ENCODE results near the gene KCNS1.
"Not testable (repeated sequence)": the region's sequence is repeated elsewhere in the genome, so short reads cannot be mapped to it uniquely, and the experiment has no call there.

Gene KCNS1, protein sequence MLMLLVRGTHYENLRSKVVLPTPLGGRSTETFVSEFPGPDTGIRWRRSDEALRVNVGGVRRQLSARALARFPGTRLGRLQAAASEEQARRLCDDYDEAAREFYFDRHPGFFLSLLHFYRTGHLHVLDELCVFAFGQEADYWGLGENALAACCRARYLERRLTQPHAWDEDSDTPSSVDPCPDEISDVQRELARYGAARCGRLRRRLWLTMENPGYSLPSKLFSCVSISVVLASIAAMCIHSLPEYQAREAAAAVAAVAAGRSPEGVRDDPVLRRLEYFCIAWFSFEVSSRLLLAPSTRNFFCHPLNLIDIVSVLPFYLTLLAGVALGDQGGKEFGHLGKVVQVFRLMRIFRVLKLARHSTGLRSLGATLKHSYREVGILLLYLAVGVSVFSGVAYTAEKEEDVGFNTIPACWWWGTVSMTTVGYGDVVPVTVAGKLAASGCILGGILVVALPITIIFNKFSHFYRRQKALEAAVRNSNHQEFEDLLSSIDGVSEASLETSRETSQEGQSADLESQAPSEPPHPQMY

DNA sequence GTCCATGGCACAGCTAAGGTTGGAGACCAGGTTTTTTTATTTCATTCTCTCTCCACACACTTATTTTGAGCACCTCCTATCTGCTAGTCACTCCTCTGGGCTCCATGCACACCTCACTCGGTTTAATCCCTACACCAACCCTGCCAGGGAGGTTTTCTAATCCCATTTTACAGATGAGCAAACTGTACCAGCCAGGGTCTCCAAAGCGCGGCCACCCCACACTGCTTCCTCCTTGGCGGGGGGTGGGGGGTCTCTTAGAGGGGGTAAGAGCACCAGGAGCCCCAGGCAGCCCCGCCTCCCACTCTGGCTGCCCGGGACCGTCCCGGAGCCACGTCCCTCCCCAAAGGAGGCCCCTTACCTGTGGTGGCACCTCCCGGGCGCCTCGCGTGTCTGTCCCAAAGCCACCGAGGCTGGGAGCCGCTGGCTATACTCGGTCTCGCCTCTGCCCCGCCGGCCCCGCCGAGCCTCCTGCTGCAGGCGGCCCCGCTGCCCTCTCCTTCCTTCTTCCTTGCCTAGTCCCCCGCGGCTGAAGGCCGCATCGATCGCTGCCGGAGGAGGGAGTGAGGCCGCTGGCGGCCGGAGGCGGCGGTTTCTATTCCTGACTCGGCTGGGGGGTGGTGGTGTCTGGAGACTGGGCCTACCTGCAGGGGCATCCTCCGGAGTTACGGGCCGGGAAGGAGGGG, at the start of gene KCNS1:
TSS of gene KCNS1 (minus strand) at position 565 of the 683 bp plus-strand sequence. CDS start 1,891 bp downstream, outside the sequence.
- DNase-seq: no peak

DNA sequence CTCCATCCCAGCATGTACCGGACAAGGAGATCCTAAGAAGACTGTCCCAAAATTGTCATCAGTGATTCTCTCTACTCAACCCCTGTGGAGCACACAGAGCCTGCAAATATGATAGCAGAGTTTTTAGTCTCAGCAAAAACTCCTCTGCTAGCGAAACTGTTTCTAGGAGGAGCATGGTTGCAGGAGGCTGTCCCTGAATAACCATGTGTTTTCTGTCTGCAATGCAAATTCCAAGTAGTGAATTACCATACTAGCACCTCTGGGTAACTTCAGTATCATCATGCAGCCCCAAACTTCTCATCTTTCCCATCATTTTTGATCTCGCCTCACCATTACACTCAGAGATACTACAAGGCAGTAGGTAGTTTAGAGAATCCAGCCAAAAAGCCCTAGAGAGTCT, 48.1 kb upstream of the KCNS1 start:
- no peak for DNase-seq

DNA sequence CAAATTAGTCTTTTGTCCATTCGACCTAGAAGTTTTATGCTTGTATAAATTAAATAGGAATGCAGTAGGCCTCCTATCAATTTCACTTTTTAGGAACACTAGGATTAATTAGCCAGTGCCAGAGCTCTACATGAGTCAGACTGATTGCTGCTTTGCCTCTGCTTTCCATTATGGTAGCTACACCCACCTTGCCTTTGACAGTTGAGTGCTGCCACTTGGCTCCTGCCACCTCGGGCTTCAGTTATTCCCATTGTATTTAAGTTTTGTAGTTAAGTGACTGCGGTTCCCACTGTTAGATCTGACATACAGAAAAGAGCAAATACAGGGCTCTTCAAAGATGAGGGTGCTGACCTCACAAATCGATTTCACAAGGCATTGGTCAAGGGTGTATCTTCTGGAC, 39.9 kb upstream of the KCNS1 start:
- DNase-seq: no peak

DNA sequence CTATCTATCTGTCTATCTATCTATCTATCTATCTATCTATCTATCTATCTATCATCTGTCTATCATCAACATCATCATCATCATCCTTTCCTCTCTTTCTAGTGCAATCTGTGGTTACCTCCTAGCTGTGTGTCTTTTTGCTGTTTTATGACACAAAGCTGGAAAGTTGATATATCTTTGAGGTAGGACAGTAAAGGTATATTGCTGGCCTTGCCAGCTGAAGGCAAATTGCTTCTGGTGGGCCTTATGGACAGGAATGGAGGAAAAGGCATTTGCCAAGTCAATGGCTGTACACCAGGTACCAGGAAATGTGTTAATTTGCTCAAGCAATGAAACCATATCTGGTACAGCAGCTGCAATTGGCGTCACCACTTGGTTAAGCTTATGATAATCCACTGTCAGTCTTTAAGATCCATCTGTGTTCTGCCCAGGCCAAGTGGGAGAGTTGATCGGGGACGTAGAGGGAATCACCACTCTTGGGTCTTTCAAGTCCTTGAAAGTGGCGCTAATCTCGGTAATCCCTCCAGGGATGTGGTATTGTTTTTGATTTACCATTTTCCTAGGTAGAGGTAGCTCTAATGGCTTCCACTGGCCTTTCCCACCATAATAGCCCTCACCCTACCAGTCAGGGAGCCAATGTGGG, 38.9 kb upstream of the KCNS1 start:
- DNase-seq: not testable (repeated sequence)

DNA sequence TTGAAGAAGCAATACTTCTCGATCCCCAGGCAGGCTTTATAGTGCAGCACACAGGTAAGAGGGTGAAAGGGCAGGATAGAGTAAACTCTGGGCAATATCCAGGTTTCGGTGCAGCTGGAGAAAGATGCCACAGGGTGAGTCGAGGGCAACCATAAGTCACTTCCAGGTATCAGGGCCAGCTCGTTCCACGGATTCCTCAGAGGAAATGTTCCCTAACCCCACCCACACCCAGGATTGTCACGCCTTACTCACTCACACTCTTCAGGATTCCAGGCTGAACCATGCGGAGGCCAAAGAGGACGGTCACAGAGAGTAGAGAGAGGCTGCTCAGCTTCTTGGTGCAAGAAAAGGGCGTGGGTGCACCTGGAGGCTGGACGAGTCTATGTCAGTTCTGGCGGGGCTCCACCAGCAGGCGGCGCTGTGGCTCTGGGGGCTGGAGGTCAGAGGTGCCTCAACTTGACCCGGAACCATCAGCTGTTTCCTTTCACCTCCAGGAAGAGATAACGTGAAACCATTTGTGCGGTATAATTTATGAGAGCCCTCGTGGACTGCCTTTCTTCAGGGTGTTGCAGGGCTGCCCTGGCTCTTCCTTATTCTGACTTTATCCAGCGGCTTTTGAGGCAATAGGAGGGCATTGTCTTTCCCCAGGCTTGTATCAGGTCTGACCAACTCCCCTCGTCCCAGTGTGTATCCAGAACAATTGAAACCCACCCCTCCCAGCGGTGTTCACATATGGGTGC, 37.8 kb upstream of the KCNS1 start:
- DNase-seq: peak; percentile 11

DNA sequence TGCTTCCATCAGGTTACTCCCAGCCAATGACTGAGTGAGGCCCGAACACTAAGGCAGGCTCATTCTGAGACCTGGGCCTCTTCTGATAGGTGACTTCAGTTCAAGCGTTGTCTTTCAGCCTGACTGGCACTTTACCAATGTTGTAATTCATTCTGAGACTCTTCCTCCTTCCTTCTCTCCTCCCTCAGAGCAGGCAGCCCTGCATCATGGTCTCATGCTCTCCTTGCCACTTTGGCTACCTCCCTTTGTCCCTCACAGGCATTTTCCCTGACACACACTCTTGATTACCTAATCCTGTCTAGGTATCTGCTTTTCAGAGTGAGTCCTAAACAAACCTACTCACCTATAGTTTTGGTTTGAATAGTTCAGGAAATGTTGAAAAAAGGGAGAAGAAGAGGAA, 36.0 kb upstream of the KCNS1 start:
- no peak for DNase-seq

DNA sequence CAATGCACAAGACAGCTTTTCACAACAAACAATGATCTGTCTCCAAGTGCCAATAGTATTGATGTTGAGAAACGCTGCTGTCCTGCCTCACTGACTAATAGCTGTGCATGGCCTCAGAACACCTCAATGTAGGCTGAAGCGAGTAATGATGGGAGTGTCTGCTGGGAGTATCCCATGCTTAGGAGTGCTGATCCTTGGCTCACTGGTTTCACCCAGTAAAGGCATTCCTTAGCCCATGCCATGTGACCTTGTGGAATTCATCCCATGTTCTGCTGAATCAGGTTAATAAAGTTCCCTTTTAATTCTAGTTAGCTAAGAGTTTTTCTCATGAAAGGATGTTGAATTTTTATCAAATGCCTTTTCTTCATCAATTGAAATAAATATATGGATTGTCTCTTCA, 27.2 kb upstream of the KCNS1 start:
- no peak for DNase-seq

DNA sequence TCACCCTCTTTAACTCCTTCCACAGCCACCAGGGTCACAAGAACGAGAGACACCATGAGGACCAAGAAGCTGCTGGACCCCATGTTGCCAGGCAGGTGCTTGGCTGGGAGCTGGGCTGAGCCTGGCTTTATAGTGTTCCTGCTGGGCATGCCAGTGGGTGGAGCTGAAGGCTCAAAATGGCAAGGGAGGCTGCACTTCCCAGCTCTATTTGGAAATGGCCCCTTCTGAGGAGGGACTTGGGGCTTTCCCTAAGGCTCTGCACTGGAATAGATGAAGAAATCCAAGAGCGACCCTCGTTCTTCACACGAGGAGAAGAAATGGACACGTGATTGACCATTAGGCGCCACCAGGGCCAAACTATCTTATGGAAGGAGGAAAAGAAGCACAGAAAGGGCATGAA, 23.4 kb upstream of the KCNS1 start, which contains the start of gene WFDC12:
TSS of gene WFDC12 (minus strand) at position 101 of the 400 bp plus-strand sequence. CDS start at position 83, 18 bp downstream.
- no peak for DNase-seq

DNA sequence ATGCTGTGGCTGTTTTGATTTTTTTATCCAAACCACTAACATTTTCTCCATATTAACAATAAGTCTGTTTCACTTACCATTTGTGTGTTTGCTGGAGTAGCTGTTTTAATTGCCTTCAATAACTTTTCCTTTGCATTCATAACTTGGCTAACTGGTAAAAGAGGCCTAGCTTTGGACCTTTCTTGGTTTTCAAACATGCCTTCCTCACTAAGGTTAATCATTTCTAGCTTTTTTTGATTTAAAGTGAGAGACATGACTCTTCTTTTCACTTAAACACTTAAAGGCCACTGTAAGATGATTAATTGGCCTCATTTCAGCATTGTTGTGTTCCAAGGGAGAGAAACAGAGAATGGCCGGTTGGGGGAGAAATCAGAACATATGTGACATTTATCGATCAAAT, 20.5 kb upstream of the KCNS1 start:
- no peak for DNase-seq

DNA sequence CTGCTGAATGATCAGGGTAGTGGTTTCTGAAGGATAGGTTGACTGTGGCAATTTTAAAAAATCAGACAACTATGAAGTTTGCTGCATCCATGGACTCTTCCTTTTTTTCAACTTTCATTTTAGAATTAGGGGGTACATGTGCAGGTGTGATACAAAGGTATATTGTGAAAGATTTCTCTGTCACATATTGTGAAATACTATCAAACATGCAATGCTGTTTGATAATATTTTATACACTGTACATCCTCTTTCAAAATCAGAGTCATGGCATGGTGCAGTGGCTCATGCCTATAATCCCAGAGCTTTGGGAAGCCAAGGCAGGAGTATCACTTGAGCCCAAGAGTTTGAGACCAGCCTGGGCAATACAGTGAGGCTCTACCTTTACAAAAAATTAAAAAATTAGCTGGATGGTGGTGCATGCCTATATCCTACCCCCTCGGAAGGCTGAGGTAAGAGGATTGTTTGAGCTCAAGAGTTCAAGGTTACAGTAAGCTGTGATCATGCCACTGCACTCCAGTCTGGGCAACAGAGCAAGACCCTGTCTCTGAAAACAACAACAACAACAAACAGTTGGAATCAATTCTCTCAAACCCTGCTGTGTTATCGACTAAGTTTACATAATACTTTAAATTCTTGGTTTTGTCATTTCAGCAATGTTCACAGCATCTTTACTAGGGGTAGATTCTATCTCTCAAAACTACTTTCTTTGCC, 18.8 kb upstream of the KCNS1 start:
- no peak for DNase-seq

DNA sequence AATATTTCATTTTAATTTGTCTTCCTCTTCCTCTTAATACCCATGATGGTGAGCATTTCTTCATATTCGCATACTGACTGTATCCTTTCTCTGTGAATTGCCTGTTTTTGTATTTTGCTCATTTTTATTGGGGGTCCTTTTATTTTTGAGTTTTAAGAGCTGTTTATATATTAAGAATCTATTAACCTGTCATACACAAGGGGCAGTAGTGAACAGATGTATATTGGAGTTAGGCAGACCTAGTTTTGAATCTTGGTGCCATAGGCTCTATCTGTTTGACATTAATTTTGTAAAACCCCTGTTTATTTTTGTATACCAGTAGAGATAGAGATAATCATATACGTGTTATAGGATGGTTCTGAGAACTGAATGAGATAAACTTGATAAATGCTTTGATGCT, 17.1 kb upstream of the KCNS1 start:
- no peak for DNase-seq

DNA sequence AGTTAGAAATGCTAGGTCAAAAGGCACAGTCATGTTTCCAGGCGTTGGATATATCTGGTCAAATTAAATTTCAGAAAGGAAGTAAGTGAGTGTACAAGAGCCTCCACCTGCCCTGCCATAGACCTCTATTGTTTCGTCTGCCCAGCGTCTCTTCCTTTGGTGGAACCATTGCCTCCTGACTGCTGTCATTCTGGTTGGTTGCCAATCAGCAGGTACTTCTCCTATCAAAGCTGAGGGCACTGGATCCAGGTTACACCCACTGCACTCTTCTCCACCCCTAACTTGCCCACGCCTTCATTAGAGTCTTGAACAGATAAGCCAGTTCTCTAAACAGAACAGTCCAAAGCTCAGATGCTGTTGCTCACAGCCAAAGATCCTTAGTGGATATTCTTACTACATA, 16.7 kb upstream of the KCNS1 start:
- DNase-seq: no peak

DNA sequence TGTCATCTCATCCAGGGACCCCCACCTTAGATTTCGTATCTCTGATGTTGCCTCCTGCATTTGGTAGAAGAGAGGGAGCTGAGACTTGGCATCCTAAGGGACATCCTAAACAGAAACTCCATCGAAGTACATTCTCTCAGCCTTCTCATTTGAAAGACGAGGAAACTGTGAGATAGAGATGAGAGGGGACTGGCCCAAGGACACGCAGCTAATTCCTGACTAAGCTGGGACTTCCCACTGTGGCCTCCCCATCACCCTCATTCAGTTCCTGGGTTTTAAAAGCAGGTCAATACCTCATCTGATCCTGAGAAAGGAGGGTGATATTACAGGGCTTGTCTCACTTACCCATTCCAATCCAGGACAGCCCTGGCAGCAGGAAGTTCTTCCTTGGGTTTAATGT, 14.9 kb upstream of the KCNS1 start:
- no peak for DNase-seq

DNA sequence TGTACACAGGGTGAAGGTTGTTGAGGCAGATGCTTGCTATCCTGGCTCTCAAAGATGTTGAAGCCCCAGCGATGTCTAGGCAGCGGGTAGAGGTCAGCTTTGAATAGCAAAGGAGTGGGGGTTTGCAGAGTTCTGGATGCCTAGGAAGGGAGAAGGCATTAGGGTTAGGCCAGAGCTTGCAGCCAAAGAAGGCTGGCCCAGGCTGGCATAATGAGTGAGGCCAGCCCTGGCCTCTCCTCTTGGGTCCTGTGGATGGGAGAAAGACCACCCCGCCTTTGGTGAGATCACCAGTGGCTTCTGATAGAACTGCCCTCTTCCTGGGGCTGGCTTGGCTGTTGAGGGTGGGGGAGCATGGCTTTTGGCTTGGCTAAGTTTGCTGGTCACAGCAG, 14.5 kb upstream of the KCNS1 start:
- DNase-seq: no peak

DNA sequence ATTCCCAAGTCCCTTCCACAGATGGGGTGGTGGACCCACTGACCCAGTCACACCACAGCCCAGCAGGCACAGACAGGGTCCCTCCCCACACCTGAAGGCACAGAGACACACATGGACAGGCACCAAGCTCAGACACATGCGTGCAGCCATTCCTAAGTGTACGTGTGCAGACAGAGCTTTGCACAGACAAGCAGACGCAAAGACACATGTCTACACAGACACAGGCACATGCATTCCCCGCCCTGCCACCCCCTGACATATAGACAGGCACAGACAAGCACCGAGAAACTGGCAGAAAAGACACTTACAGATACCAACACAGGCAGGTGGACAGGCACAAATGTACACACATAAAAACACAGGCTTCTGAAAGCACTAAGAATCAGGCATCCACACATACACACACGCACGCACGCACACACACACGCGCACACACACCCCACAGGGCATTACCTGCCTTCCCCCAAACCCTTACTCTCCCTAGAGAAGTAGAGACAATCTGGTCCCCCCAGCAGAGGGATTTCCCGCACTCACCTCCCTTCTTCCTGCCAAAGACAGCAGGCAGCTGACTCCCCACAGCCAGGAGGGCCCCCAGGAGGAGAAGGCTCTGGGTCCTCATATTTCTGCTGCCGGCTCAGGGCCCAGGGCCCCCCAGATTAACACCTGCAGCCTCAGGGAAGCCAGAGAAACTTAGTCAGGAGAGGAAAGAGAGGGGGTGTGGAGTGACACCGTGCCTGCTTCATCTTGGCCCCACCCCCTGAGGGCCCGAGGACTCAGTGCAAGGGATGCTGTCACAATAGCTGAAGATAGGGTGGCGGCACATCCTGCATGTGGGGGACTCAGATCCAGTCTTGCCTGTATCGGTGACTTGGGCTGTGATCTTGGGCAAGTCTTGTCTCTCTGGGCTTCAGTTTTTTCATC, 13.8 kb upstream of the KCNS1 start, which contains the start of gene WFDC5:
TSS of gene WFDC5 (minus strand) at position 710 of the 921 bp plus-strand sequence. CDS start at position 619, 91 bp downstream.
- DNase-seq: no peak

DNA sequence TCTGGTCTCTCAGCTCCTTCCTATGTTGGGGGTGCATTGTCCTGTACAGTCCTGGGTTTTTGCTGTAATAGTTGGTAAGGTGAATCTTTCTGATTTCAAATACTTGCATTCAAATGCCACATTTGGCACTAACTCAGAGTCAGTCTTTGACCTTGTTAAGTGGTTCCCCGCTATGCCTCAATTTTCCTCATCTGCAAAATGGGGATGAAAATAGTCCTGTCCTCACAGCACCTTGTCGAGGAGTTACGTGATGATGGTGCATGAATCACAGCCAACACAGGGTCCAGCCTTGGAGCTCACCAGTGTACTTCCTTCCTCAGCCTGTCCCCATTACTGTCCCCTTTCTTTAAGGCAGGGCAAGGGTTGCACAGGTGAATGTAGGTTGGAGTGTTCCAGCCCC, 12.9 kb upstream of the KCNS1 start:
- DNase-seq: no peak

DNA sequence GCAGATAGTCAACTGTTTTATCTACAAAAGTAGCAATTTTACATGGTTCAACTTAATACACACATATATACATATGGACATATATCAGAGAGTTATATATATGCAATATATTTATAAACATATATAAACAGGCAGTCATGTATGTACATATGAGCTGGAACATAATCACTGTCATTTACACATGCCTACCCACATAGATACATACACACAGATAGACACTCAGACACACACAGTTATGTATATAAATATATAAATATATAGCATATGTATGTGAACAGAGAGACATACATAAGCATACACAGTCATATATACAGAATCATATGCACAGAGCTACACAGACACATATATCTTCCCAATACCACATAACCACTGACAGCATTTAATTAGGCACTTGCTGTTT, 11.8 kb upstream of the KCNS1 start:
- DNase-seq: no peak

DNA sequence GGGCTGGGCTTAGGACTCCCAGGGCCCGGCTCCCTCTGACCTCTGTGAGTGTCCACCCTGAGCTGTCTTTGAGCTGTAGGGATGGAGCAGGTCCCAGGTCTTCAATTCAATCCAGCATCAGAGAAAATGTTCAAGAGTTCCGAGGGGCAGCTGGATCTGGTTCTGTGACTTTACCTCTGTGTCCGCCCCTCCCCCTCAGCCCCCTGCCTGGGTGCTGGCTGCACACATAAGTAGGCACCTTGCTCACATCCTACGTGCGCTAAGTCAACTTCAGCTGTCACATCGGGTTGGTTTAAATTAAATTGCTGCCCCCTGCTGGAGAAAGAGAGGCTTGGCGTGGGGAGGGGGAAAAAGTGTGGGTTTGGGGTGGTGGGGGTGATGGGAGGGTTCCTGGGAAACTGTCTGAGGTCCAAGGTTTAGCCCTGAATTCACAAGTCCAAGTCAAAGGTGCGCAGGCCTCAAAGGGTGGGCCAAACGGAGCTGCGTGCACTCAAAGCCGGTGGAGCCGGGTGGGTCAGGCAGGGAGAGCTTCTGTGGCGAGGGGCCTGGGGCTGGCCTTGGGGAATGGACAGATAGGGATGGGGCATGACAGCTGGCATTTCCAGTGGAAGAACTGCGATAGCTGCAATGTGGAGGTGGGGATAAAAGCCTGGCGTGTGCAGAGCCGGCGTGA, 11.0 kb upstream of the KCNS1 start:
- DNase-seq: no peak

DNA sequence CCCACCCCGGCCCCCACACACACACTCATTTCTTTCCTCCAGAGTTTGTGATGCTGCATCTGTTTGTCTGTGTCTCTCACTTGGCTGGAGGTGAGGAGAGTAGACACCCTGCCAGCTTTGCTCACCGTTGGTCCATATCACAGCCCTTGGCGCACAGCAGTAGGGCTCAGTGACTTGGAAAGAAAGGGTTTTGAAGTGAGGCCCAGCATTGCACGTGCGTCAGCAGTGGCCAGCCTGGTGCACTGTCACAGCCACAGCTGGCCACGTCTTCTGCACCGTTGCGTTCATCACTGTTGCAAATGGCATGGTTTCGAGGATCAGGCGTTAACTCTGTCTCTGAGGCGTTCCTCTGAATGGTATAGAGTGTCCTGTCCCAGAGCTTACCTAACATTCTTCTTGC, 10.4 kb upstream of the KCNS1 start:
- DNase-seq: no peak

DNA sequence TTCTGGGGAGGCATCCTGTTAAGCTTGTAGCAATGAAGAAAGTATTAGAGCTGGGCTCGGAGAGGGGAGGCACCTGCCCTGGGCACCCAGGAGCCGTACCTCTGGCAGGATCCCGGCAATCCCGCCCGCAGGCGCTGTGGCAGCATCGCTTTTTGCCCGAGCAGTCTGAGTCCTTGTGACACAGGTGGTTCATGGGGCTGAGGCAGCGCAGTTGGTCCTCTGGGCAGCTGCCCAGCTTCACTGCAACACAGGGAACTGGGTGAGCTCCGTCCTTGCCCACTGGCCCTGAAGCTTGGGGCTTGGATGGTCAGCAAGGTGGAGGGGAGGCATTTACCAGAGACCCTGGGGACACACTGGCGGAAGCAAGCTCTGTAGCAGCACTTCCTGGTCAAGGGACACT, 9.4 kb upstream of the KCNS1 start:
- no peak for DNase-seq

Data from NCI-H1092 (cell line).